ENCODE data around the gene MVB12B. TPM values are rescaled to one million over a fixed set of nuclear protein-coding genes. Genes with fewer than 3 reads are reported as not detected.
A peak's percentile ranks its signal among the peaks of the same experiment; 100 is the strongest.
"Not testable (repeated sequence)": the region's sequence is repeated elsewhere in the genome, so short reads cannot be mapped to it uniquely, and the experiment has no call there.

MVB12B gene
- total RNA-seq, 1 donor: 5.4 TPM

- no peaks in the 10 kb centered on the region for H3K4me1 ChIP-seq (ENCODE audit: insufficient read depth, low read length)
- H3K4me3 ChIP-seq (ENCODE audit: insufficient read depth, low read length): no peak overlapping the region
- H3K27me3 ChIP-seq (ENCODE audit: insufficient read depth, low read length): peaks cover 74% of the 10 kb centered on the region
- TF ChIP-seq CTCF (IDR thresholded peaks at IDR 0.05; ENCODE audit: extremely low read depth, low read depth, low read length): no peak
- H3K36me3 ChIP-seq (ENCODE audit: insufficient read depth, low read length): no peaks in the 10 kb centered on the region
- no peaks in the 10 kb centered on the region for H3K9me3 ChIP-seq (ENCODE audit: low read depth, low read length)
- no peak overlapping the region for H2AFZ ChIP-seq (ENCODE audit: low read length)
- H3K79me2 ChIP-seq (ENCODE audit: insufficient read depth, low read length): no peaks in the 10 kb centered on the region
- no peaks in the 10 kb centered on the region for H4K20me1 ChIP-seq (ENCODE audit: insufficient read depth, low read length)
- peak; percentile 69 for DNase-seq (ENCODE audit: insufficient read length, low spot score, missing footprints)
- H3K4me2 ChIP-seq (ENCODE audit: insufficient read depth, low read length): no peak overlapping the region
- no peak overlapping the region for H3K27ac ChIP-seq (ENCODE audit: low read depth, low read length)
Measured at GRCh38 chr9:126534431-126535186, 208.0 kb downstream of the MVB12B start.

GRCh38 chr9:126536131-126536530, 209.5 kb downstream of the MVB12B start:
- Histone ChIP-seq H2AFZ (ENCODE audit: low read length) (no peak overlapping the region), H3K36me3 (ENCODE audit: insufficient read depth, low read length) (no peaks in the 10 kb centered on the region), H3K27me3 (ENCODE audit: insufficient read depth, low read length) (peaks cover 66% of the 10 kb centered on the region), H3K4me3 (ENCODE audit: insufficient read depth, low read length) (no peak overlapping the region), H3K27ac (ENCODE audit: low read depth, low read length) (no peak overlapping the region), H3K79me2 (ENCODE audit: insufficient read depth, low read length) (no peaks in the 10 kb centered on the region), H4K20me1 (ENCODE audit: insufficient read depth, low read length) (no peaks in the 10 kb centered on the region), H3K4me2 (ENCODE audit: insufficient read depth, low read length) (no peak overlapping the region), H3K9me3 (ENCODE audit: low read depth, low read length) (no peaks in the 10 kb centered on the region), H3K4me1 (ENCODE audit: insufficient read depth, low read length) (no peaks in the 10 kb centered on the region)
- no peak for TF ChIP-seq CTCF (IDR thresholded peaks at IDR 0.05; ENCODE audit: extremely low read depth, low read depth, low read length)
- DNase-seq (ENCODE audit: insufficient read length, low spot score, missing footprints): peak; percentile 63

- H3K27me3 ChIP-seq (ENCODE audit: insufficient read depth, low read length): peaks cover 58% of the 10 kb centered on the region
- no peaks in the 10 kb centered on the region for H3K9me3 ChIP-seq (ENCODE audit: low read depth, low read length)
- no peaks in the 10 kb centered on the region for H3K36me3 ChIP-seq (ENCODE audit: insufficient read depth, low read length)
- H3K79me2 ChIP-seq (ENCODE audit: insufficient read depth, low read length): no peaks in the 10 kb centered on the region
- H3K4me2 ChIP-seq (ENCODE audit: insufficient read depth, low read length): no peak overlapping the region
- no peak for TF ChIP-seq CTCF (IDR thresholded peaks at IDR 0.05; ENCODE audit: extremely low read depth, low read depth, low read length)
- H2AFZ ChIP-seq (ENCODE audit: low read length): no peak overlapping the region
- no peak overlapping the region for H3K27ac ChIP-seq (ENCODE audit: low read depth, low read length)
- DNase-seq (ENCODE audit: insufficient read length, low spot score, missing footprints): peak; percentile 13
- no peaks in the 10 kb centered on the region for H4K20me1 ChIP-seq (ENCODE audit: insufficient read depth, low read length)
- H3K4me3 ChIP-seq (ENCODE audit: insufficient read depth, low read length): no peak overlapping the region
- no peaks in the 10 kb centered on the region for H3K4me1 ChIP-seq (ENCODE audit: insufficient read depth, low read length)
Measured at GRCh38 chr9:126536841-126537465, 210.3 kb downstream of the MVB12B start.

GRCh38 chr9:126538550-126538949, 211.9 kb downstream of the MVB12B start:
- no peak for DNase-seq (ENCODE audit: insufficient read length, low spot score, missing footprints)
- H3K4me1 ChIP-seq (ENCODE audit: insufficient read depth, low read length): no peaks in the 10 kb centered on the region
- peaks cover 45% of the 10 kb centered on the region for H3K27me3 ChIP-seq (ENCODE audit: insufficient read depth, low read length)
- no peaks in the 10 kb centered on the region for H3K79me2 ChIP-seq (ENCODE audit: insufficient read depth, low read length)
- H3K4me3 ChIP-seq (ENCODE audit: insufficient read depth, low read length): no peak overlapping the region
- no peaks in the 10 kb centered on the region for H4K20me1 ChIP-seq (ENCODE audit: insufficient read depth, low read length)
- H3K27ac ChIP-seq (ENCODE audit: low read depth, low read length): no peak overlapping the region
- TF ChIP-seq CTCF (IDR thresholded peaks at IDR 0.05; ENCODE audit: extremely low read depth, low read depth, low read length): no peak
- H3K9me3 ChIP-seq (ENCODE audit: low read depth, low read length): no peaks in the 10 kb centered on the region
- no peaks in the 10 kb centered on the region for H3K36me3 ChIP-seq (ENCODE audit: insufficient read depth, low read length)
- no peak overlapping the region for H2AFZ ChIP-seq (ENCODE audit: low read length)
- H3K4me2 ChIP-seq (ENCODE audit: insufficient read depth, low read length): no peak overlapping the region

GRCh38 chr9:126540398-126540797, 213.8 kb downstream of the MVB12B start:
- H3K4me1 ChIP-seq (ENCODE audit: insufficient read depth, low read length); H3K9me3 ChIP-seq (ENCODE audit: low read depth, low read length); H3K4me3 ChIP-seq (ENCODE audit: insufficient read depth, low read length); H3K27ac ChIP-seq (ENCODE audit: low read depth, low read length); H3K4me2 ChIP-seq (ENCODE audit: insufficient read depth, low read length); DNase-seq (ENCODE audit: insufficient read length, low spot score, missing footprints); H2AFZ ChIP-seq (ENCODE audit: low read length); H3K79me2 ChIP-seq (ENCODE audit: insufficient read depth, low read length); H4K20me1 ChIP-seq (ENCODE audit: insufficient read depth, low read length); H3K36me3 ChIP-seq (ENCODE audit: insufficient read depth, low read length): not testable (repeated sequence)
- H3K27me3 ChIP-seq (ENCODE audit: insufficient read depth, low read length): peaks cover 28% of the 10 kb centered on the region
